Activated CD4-positive, alpha-beta T cell treated with anti-CD3 and anti-CD28 coated beads for 4 hours (primary cell): ENCODE results near the gene KAZALD1.

Experiments used
- DNase-seq, 2 donors: peaks; one replicate each; pipeline ENCODE4 v3.0.0-alpha.2; 2020

The KAZALD1 gene

GRCh38 chr10:101095550-101096213 is 33.9 kb downstream of the KAZALD1 start:
- peak; percentile 58 to 69 for DNase-seq

DNA sequence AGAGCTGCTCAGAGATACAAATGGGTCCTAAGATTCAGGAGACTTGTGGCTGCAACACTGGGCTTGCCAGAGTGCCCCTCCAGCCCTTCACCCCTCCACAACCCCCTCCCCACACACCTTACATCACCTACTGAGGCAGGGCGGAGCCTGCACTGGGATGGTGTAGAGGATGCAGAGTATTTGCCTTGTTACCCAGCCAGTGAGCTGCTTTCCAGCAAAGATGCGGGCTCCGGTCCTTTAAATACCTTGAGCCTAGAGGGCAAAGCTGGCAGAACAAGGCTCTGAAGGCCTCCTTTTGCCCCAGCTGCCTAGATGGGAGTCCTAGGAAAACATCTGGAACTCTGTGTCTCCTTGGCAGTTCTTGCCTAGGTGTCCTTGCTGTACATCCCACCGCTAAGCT is 34.6 kb downstream of the KAZALD1 start:
- DNase-seq = no peak

- DNase-seq = no peak
These were observed 36.1 kb downstream of the KAZALD1 start for GRCh38 chr10:101097881-101098280.

GRCh38 chr10:101099901-101100300 is 38.1 kb downstream of the KAZALD1 start:
- DNase-seq = no peak

DNA sequence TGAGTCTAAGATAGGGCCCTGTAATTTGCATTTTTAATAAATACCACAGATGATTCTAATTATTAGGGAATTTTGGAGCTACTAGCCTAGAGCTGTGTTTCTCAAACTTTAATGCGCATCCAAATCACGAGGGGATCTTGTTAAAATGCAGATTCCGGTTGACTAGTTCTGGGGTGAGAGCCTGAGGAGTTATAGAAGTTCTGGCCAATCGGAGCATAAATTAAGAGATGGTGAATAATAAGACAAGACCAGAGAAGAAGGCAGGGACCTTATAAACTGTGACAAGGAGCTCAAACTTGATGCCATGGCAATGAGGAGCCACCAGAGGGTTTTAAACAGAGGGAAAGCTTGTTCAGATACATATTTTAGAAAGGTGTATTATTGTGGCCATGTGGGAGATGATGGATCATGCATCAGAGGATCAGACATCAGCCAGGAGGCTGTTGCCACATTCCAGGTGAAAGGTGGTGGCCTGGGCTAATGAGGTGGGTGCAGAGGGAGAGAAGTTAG is 39.6 kb downstream of the KAZALD1 start:
- DNase-seq = no peak

GRCh38 chr10:101103430-101103829 is 41.6 kb downstream of the KAZALD1 start:
- no peak for DNase-seq

- no peak for DNase-seq
These were observed 44.6 kb downstream of the KAZALD1 start for GRCh38 chr10:101106351-101106750.

DNA sequence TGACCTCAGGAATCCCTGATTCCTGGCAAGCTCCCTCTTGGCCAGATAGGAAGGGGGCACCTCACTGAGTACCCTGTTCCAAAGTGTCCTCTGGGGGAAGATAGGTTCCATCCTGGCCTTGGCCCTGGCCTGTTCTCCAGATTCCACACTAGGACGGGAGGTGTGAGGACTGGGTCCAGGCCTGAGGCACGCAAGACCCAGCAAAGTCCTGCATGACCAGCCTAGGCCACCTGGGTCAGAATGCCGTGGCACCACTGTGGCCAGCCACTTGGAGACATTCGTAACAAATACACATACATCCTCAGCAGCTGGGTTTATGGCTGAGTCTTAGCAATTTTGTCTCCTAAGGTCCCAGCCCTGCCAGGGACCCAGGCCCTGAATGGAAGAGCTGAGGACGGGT is 46.0 kb downstream of the KAZALD1 start:
- DNase-seq = no peak

- DNase-seq = no peak
These were observed 49.2 kb downstream of the KAZALD1 start for GRCh38 chr10:101110856-101111523.

- DNase-seq = no peak
These were observed 49.8 kb downstream of the KAZALD1 start for GRCh38 chr10:101111547-101111946.

DNA sequence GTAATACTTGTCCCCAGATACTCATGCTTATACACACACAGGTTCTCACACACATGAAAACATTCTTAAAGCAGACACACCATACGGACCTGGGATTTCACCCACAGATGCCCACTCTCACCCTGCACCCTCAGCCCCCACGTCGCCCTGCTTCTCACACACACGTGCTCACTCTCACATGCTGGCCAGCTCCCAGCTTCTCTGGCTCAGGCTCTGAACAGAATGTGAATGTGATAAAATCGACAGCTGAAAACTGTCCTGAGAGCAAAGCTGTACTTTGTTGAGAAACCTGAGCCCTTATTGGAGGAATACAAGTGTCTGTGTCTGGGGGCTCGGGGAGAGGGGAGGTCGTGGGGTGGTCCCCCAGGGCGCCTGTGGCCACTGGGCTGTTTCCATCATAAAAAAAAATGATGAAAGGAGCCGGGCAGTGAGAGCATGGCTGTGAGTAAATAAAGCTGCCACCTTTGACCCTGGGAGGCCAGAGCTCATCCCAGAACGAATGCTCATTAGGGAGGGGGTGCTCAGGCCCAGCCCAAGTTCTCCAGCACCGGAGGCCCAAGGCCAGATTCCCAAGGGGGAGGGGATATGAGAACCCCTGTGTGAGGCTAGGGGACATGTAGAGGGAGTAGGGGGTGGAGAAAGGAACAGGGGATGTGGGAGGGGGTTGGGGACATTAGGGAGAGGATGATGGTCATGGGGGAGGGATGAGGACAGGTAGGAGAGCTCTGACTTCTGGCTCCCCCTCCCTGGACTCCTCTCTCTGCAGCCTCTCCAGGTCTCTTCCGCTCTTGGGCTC is 51.2 kb downstream of the KAZALD1 start:
- no peak for DNase-seq

DNA sequence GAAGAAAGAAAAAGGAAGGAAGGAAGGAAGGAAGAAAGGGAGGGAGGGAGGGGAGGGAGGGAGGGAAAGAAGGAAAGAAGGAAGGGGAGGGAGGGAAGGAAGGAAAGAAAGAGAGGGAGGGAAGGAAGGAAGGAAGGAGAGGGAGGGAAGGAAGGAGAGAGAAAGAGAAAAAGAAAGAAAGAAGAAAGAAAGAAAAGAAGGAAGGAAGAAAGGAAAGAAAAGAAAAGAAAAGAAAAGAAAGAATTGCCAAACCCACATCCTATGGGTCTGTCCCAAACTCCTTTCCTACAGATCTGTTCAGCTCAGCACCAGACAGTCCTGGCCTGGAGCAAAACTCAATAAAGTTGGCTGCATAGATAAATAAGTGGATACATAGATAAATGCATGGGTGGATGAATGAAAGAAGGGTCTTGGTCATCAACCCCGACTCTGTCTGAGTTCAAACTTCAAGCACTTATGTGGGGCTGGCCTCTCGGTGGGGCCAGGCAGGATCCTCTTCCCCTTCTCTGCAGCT is 52.2 kb downstream of the KAZALD1 start:
- DNase-seq = no peak

DNA sequence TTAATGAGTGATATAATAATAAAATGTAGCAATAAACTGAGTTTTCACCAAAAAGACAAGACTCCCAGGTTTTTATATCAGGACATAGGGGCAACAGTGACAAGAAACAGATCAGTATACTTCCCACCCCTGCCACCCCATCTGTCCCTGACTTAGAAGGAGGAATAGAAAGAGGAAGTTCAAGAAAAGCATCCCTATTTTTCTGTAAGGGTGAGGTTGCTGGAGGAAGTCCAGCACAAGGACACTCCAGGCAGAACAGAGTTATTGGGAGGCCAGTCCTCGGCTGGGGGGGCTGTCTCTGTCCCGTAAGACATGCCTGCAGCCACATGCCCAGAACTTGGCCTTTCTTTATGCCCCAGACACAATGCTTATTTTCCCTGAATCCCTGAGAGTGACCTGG is 52.9 kb downstream of the KAZALD1 start:
- DNase-seq = no peak
